GM10847 (cell line): Measurements from ENCODE around the gene C12orf57.

Experiments
- POLR2A ChIP-seq: IDR thresholded peaks from 2 replicates; pipeline ENCODE4 v1.6.1; 2011; ENCODE audit not compliant: insufficient read length; ENCODE audit errors: extremely low read depth

C12orf57 gene

GRCh38 chr12:6962285-6963015 lies 18.6 kb downstream of the C12orf57 start:
- TF ChIP-seq POLR2A, result peak; percentile 34

GRCh38 chr12:6963016-6963731 lies 19.4 kb downstream of the C12orf57 start:
- no peak for TF ChIP-seq POLR2A

GRCh38 chr12:6963791-6964413 lies 20.1 kb downstream of the C12orf57 start:
- no peak for TF ChIP-seq POLR2A

- no peak for TF ChIP-seq POLR2A
These were observed 20.8 kb downstream of the C12orf57 start for GRCh38 chr12:6964605-6965025.

GRCh38 chr12:6965026-6965661 lies 21.3 kb downstream of the C12orf57 start:
- no peak for TF ChIP-seq POLR2A

GRCh38 chr12:6965714-6966113 lies 21.9 kb downstream of the C12orf57 start:
- TF ChIP-seq POLR2A, result no peak

GRCh38 chr12:6966351-6966750 lies 22.5 kb downstream of the C12orf57 start:
- no peak for TF ChIP-seq POLR2A

GRCh38 chr12:6967651-6968100 lies 23.9 kb downstream of the C12orf57 start:
- TF ChIP-seq POLR2A, result no peak

GRCh38 chr12:6968426-6968825 lies 24.6 kb downstream of the C12orf57 start:
- no peak for TF ChIP-seq POLR2A

- no peak for TF ChIP-seq POLR2A
These were observed 26.3 kb downstream of the C12orf57 start for GRCh38 chr12:6970096-6970527.

- TF ChIP-seq POLR2A, result no peak
These were observed 30.4 kb downstream of the C12orf57 start for GRCh38 chr12:6974180-6974579.

GRCh38 chr12:6975297-6976032 lies 31.6 kb downstream of the C12orf57 start:
- no peak for TF ChIP-seq POLR2A

GRCh38 chr12:6977653-6978052 lies 33.8 kb downstream of the C12orf57 start:
- no peak for TF ChIP-seq POLR2A

GRCh38 chr12:6978188-6978587 lies 34.4 kb downstream of the C12orf57 start:
- TF ChIP-seq POLR2A, result no peak

- TF ChIP-seq POLR2A, result no peak
These were observed 34.8 kb downstream of the C12orf57 start for GRCh38 chr12:6978611-6979011.
